ENCODE measurements around the gene BUD13.

BUD13 gene

GRCh38 chr11:116819049-116819448 lies 46.3 kb upstream of the BUD13 start:
- H4K20me1 ChIP-seq (ENCODE audit: insufficient read depth, low read length) = no peaks in the 10 kb centered on the region
- no peaks in the 10 kb centered on the region for H3K9me3 ChIP-seq (ENCODE audit: low read length)
- no peaks in the 10 kb centered on the region for H3F3A ChIP-seq (ENCODE audit: insufficient read depth, low read length)
- H3K9me2 ChIP-seq (ENCODE audit: low read depth, low read length) = no peaks in the 10 kb centered on the region
- H3K4me2 ChIP-seq (ENCODE audit: low read length) = no peak overlapping the region
- no peaks in the 10 kb centered on the region for H3K79me2 ChIP-seq (ENCODE audit: insufficient read depth, low read length)
- no peak overlapping the region for H2AFZ ChIP-seq (ENCODE audit: low read length)
- no peak overlapping the region for H3K9ac ChIP-seq (ENCODE audit: low read length)
- no peak overlapping the region for H3K27ac ChIP-seq (ENCODE audit: low read depth, low read length, poor library complexity, severe bottlenecking)
- H3K27me3 ChIP-seq (ENCODE audit: insufficient read depth, low read length) = no peaks in the 10 kb centered on the region
- H3K36me3 ChIP-seq (ENCODE audit: insufficient read depth, low read length) = no peaks in the 10 kb centered on the region
- no peaks in the 10 kb centered on the region for H3K4me1 ChIP-seq (ENCODE audit: insufficient read depth, low read length, severe bottlenecking)
- TF ChIP-seq CTCF (IDR thresholded peaks at IDR 0.05; ENCODE audit: low read length) = no peak
- no peak overlapping the region for H3K4me3 ChIP-seq (ENCODE audit: low read depth, low read length, poor library complexity, severe bottlenecking)

GRCh38 chr11:116814502-116814901 lies 41.7 kb upstream of the BUD13 start:
- H3K36me3 ChIP-seq (ENCODE audit: insufficient read depth, low read length) = no peaks in the 10 kb centered on the region
- no peak overlapping the region for H3K4me3 ChIP-seq (ENCODE audit: low read depth, low read length, poor library complexity, severe bottlenecking)
- no peak overlapping the region for H2AFZ ChIP-seq (ENCODE audit: low read length)
- H3K27ac ChIP-seq (ENCODE audit: low read depth, low read length, poor library complexity, severe bottlenecking) = no peak overlapping the region
- no peaks in the 10 kb centered on the region for H4K20me1 ChIP-seq (ENCODE audit: insufficient read depth, low read length)
- H3K9me2 ChIP-seq (ENCODE audit: low read depth, low read length) = no peaks in the 10 kb centered on the region
- peaks cover 15% of the 10 kb centered on the region for H3K4me1 ChIP-seq (ENCODE audit: insufficient read depth, low read length, severe bottlenecking)
- no peaks in the 10 kb centered on the region for H3K27me3 ChIP-seq (ENCODE audit: insufficient read depth, low read length)
- no peak overlapping the region for H3K9ac ChIP-seq (ENCODE audit: low read length)
- no peaks in the 10 kb centered on the region for H3F3A ChIP-seq (ENCODE audit: insufficient read depth, low read length)
- no peaks in the 10 kb centered on the region for H3K9me3 ChIP-seq (ENCODE audit: low read length)
- no peaks in the 10 kb centered on the region for H3K79me2 ChIP-seq (ENCODE audit: insufficient read depth, low read length)
- no peak for TF ChIP-seq CTCF (IDR thresholded peaks at IDR 0.05; ENCODE audit: low read length)
- TF ChIP-seq EZH2 (IDR thresholded peaks at IDR 0.05; ENCODE audit: borderline replicate concordance, low read length) = no peak
- H3K4me2 ChIP-seq (ENCODE audit: low read length) = no peak overlapping the region

- Histone ChIP-seq H3F3A (ENCODE audit: insufficient read depth, low read length) (no peaks in the 10 kb centered on the region), H3K27me3 (ENCODE audit: insufficient read depth, low read length) (no peaks in the 10 kb centered on the region), H3K27ac (ENCODE audit: low read depth, low read length, poor library complexity, severe bottlenecking) (no peak overlapping the region), H3K9ac (ENCODE audit: low read length) (no peak overlapping the region), H3K4me2 (ENCODE audit: low read length) (no peak overlapping the region), H3K79me2 (ENCODE audit: insufficient read depth, low read length) (no peaks in the 10 kb centered on the region), H3K4me3 (ENCODE audit: low read depth, low read length, poor library complexity, severe bottlenecking) (no peak overlapping the region), H3K4me1 (ENCODE audit: insufficient read depth, low read length, severe bottlenecking) (peaks cover 15% of the 10 kb centered on the region), H2AFZ (ENCODE audit: low read length) (no peak overlapping the region), H3K9me3 (ENCODE audit: low read length) (no peaks in the 10 kb centered on the region), H3K36me3 (ENCODE audit: insufficient read depth, low read length) (no peaks in the 10 kb centered on the region), H4K20me1 (ENCODE audit: insufficient read depth, low read length) (no peaks in the 10 kb centered on the region), H3K9me2 (ENCODE audit: low read depth, low read length) (no peaks in the 10 kb centered on the region)
- no peak for TF ChIP-seq EZH2 (IDR thresholded peaks at IDR 0.05; ENCODE audit: borderline replicate concordance, low read length)
- no peak for TF ChIP-seq CTCF (IDR thresholded peaks at IDR 0.05; ENCODE audit: low read length)
These were observed 41.1 kb upstream of the BUD13 start for GRCh38 chr11:116813781-116814471.

Measured in OCI-LY1 (cell line).